Loucy (cell line): Measurements from ENCODE around the gene KCNK5.

Experiments used
- H2AFZ ChIP-seq: fragments of 200-600 bp; sonication (generic); 2 replicates; pipeline ENCODE4 v1.6.0; 2016; ENCODE audit warnings: antibody characterized with exemption, mild to moderate bottlenecking, low read length, moderate library complexity
- H3F3A ChIP-seq: fragments of 200-600 bp; 2 replicates; pipeline ENCODE4 v1.6.0; 2016; ENCODE audit warnings: antibody characterized with exemption, low read depth, mild to moderate bottlenecking
- H3K27me3 ChIP-seq: fragments of 200-600 bp; sonication (generic); 2 replicates; pipeline ENCODE4 v1.6.1; 2014; ENCODE audit warnings: low read length, mild to moderate bottlenecking; ENCODE audit not compliant: insufficient read depth, poor library complexity, severe bottlenecking
- H3K36me3 ChIP-seq: fragments of 200-600 bp; sonication (generic); 2 replicates; pipeline ENCODE4 v1.6.1; 2016; ENCODE audit warnings: low read length; ENCODE audit not compliant: insufficient read depth
- H3K4me1 ChIP-seq: fragments of 200-600 bp; sonication (generic); 2 replicates; pipeline ENCODE4 v1.5.1; 2014; ENCODE audit warnings: low read length, mild to moderate bottlenecking; ENCODE audit not compliant: insufficient read depth, poor library complexity, severe bottlenecking
- H3K4me2 ChIP-seq: fragments of 200-600 bp; sonication (generic); 2 replicates; pipeline ENCODE4 v1.6.0; 2014; ENCODE audit warnings: antibody characterized with exemption, low read length, low read depth, mild to moderate bottlenecking; ENCODE audit not compliant: poor library complexity, severe bottlenecking
- H3K4me3 ChIP-seq: fragments of 200-600 bp; sonication (generic); 2 replicates; pipeline ENCODE4 v1.5.1; 2014; ENCODE audit warnings: low read length, mild to moderate bottlenecking, mixed read lengths; ENCODE audit not compliant: poor library complexity, severe bottlenecking
- H3K79me2 ChIP-seq: fragments of 200-600 bp; sonication (generic); 2 replicates; pipeline ENCODE4 v1.6.1; 2014; ENCODE audit warnings: low read length; ENCODE audit not compliant: insufficient read depth
- H3K9ac ChIP-seq: fragments of 200-600 bp; sonication (generic); 2 replicates; pipeline ENCODE4 v1.6.0; 2014; ENCODE audit warnings: mild to moderate bottlenecking, low read depth, low read length, moderate library complexity; ENCODE audit not compliant: poor library complexity, severe bottlenecking
- H3K9me2 ChIP-seq: fragments of 200-600 bp; sonication (generic); replicated peaks from 2 replicates; pipeline ENCODE4 v1.6.1; 2016; ENCODE audit warnings: low read depth, low read length, mixed read lengths
- H3K9me3 ChIP-seq: fragments of 200-600 bp; sonication (generic); 2 replicates; pipeline ENCODE4 v1.6.1; 2014; ENCODE audit warnings: mild to moderate bottlenecking, antibody characterized with exemption, low read length, low read depth; ENCODE audit not compliant: insufficient read depth
- H4K20me1 ChIP-seq: fragments of 200-600 bp; sonication (generic); 2 replicates; pipeline ENCODE4 v1.6.0; 2014; ENCODE audit warnings: antibody characterized with exemption, low read length, mild to moderate bottlenecking; ENCODE audit not compliant: insufficient read depth, poor library complexity, severe bottlenecking
- CTCF ChIP-seq: fragments of 200-600 bp; sonication (generic); conservative IDR thresholded peaks from 2 replicates; pipeline ENCODE4 v1.5.1; 2014; ENCODE audit warnings: mild to moderate bottlenecking, antibody characterized with exemption, low read length
- EZH2phosphoT487 ChIP-seq: fragments of 200-600 bp; IDR thresholded peaks from 2 replicates; pipeline ENCODE4 v1.6.1; 2018; ENCODE audit warnings: antibody characterized with exemption, mild to moderate bottlenecking, moderate library complexity, borderline replicate concordance

KCNK5 gene

DNA sequence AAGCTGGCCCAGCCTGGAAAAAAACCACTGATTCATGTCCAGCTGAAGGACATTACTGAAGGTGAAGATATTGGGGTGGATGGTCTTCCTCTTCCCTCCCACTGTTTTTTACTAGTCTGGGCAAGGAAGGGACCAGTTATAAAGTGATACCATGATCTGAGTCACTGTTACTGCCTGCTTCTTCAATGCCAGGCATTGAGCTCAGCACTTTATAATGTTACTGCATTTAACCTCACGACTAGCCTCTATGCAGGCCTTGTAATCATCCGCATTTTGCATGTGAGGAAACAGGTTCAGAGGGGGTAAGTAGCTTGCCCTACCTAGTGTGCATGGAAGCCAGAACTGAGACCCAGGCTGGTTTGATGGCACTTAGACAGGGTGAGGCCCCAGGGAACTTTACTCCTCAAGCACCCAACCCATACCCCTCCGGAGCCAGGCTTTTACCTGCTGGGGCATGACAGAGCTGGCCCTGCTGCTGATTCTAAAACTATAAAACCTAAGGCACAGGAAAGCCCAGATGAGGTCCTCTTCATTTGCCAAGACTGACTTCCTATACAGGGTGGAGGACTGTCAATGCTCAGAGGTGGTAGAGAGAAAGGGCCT, 11.0 kb upstream of the KCNK5 start:
- TF ChIP-seq CTCF (no peak), EZH2phosphoT487 (no peak)
- no peak overlapping the region for H3K9ac ChIP-seq
- no peaks in the 10 kb centered on the region for H3K27me3 ChIP-seq
- no peaks in the 10 kb centered on the region for H4K20me1 ChIP-seq
- H2AFZ ChIP-seq, result no peak overlapping the region
- H3K4me3 ChIP-seq, result no peak overlapping the region
- no peaks in the 10 kb centered on the region for H3K36me3 ChIP-seq
- no peaks in the 10 kb centered on the region for H3K79me2 ChIP-seq
- no peaks in the 10 kb centered on the region for H3K9me2 ChIP-seq
- H3K4me2 ChIP-seq, result no peak overlapping the region
- H3K4me1 ChIP-seq, result no peaks in the 10 kb centered on the region
- H3K9me3 ChIP-seq, result no peaks in the 10 kb centered on the region
- no peaks in the 10 kb centered on the region for H3F3A ChIP-seq

DNA sequence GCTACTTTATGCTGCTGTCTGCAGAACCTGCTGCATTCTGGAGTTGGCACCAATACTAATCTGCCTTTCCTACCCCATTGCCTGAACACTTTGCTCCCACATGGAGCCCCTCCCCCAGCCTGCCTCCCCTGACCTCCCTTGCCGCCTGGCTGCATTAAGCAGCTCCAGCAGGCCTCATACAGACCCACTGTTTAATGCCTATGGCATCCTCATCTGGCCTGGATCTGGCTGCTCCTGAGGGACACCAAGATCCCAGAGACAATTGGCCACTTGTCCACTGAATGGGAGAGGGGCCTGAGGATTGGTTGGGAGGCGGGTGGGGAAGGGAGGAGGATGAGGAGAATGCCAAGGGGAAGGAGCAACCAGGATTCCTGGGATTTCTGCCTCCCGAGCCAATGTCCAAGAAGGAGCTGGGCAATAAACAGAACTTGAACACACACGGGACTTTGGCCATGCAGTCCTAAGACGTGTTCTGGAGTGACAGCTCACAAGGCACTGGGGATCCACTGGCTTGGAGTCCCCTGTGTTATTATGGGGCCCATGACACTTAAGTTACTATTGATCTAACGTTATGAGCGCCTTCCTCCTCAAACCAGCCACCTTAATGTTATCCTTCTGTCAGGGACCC, 10.4 kb upstream of the KCNK5 start:
- no peak overlapping the region for H3K9ac ChIP-seq
- no peak for TF ChIP-seq CTCF
- TF ChIP-seq EZH2phosphoT487, result no peak
- no peak overlapping the region for H2AFZ ChIP-seq
- H3K4me1 ChIP-seq, result no peaks in the 10 kb centered on the region
- no peak overlapping the region for H3K4me2 ChIP-seq
- no peaks in the 10 kb centered on the region for H3K27me3 ChIP-seq
- no peaks in the 10 kb centered on the region for H3F3A ChIP-seq
- H3K36me3 ChIP-seq, result no peaks in the 10 kb centered on the region
- H4K20me1 ChIP-seq, result no peaks in the 10 kb centered on the region
- no peak overlapping the region for H3K4me3 ChIP-seq
- H3K79me2 ChIP-seq, result no peaks in the 10 kb centered on the region
- H3K9me3 ChIP-seq, result no peaks in the 10 kb centered on the region
- H3K9me2 ChIP-seq, result no peaks in the 10 kb centered on the region

DNA sequence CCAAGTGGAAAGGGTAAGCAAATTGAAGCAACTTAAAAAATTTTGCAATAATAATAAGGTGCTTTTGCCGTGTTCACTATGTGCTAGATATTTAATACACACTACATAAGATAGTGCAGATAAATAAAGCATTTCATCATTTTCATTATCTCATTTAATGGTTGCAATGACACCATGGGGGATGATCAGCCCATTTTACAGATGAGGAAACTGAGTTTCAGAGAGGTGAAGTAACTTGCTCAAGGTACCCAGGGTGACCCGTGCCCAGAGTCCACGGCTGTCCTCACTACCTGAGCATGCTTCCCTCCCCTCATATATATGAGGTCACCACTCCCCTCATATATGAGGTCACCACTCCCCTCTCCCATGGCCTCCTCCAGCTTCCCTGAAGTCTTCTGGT, 7.5 kb upstream of the KCNK5 start:
- H3K4me2 ChIP-seq, result no peak overlapping the region
- H3K9me3 ChIP-seq, result no peaks in the 10 kb centered on the region
- H3K27me3 ChIP-seq, result no peaks in the 10 kb centered on the region
- no peak overlapping the region for H2AFZ ChIP-seq
- H3K4me3 ChIP-seq, result no peak overlapping the region
- no peaks in the 10 kb centered on the region for H3K4me1 ChIP-seq
- no peak for TF ChIP-seq CTCF
- no peak for TF ChIP-seq EZH2phosphoT487
- no peaks in the 10 kb centered on the region for H3K36me3 ChIP-seq
- H3F3A ChIP-seq, result no peaks in the 10 kb centered on the region
- H3K9ac ChIP-seq, result no peak overlapping the region
- no peaks in the 10 kb centered on the region for H4K20me1 ChIP-seq
- no peaks in the 10 kb centered on the region for H3K79me2 ChIP-seq
- no peaks in the 10 kb centered on the region for H3K9me2 ChIP-seq
